GM18858 (cell line): Measurements from ENCODE around the gene TAS2R43.
"Not testable (repeated sequence)": the region's sequence is repeated elsewhere in the genome, so short reads cannot be mapped to it uniquely, and the experiment has no call there.

Source experiments
- ATAC-seq: cut with Tn5 transposase; IDR thresholded peaks from one replicate; pipeline ENCODE4 v1.9.1; 2021; ENCODE audit not compliant: unreplicated experiment

TAS2R43 gene

GRCh38 chr12:11062194-11062593, 29.9 kb downstream of the TAS2R43 start, which contains the start of gene TAS2R46:
TAS2R46 (minus strand) TSS chr12:11062294; CDS start chr12:11062294, 0 bp downstream.
- not testable (repeated sequence) for ATAC-seq

- no peak for ATAC-seq
These were observed 32.3 kb downstream of the TAS2R43 start for GRCh38 chr12:11059784-11060183.

GRCh38 chr12:11059041-11059440, 33.1 kb downstream of the TAS2R43 start:
- no peak for ATAC-seq

GRCh38 chr12:11055306-11055705, 36.8 kb downstream of the TAS2R43 start:
- no peak for ATAC-seq

GRCh38 chr12:11049806-11050531, 42.1 kb downstream of the TAS2R43 start:
- not testable (repeated sequence) for ATAC-seq

- not testable (repeated sequence) for ATAC-seq
These were observed 50.7 kb downstream of the TAS2R43 start for GRCh38 chr12:11041366-11041765.
